Activated CD8-positive, alpha-beta memory T cell treated with anti-CD3 and anti-CD28 coated beads, Interleukin-2, amount 50 U/mL, for 4 hours (primary cell): Measurements from ENCODE around the gene EPHA10.
"Not testable (repeated sequence)": the region's sequence is repeated elsewhere in the genome, so short reads cannot be mapped to it uniquely, and the experiment has no call there.

Source experiments
- DNase-seq: peaks from one replicate; pipeline ENCODE4 v3.0.0-alpha.2; 2020

Gene EPHA10

GRCh38 chr1:37708471-37708870 lies 56.4 kb downstream of the EPHA10 start:
- no peak for DNase-seq

- DNase-seq, result no peak
Observed at GRCh38 chr1:37705399-37705798, 59.5 kb downstream of the EPHA10 start.

- DNase-seq, result no peak
Observed at GRCh38 chr1:37704966-37705365, 60.0 kb downstream of the EPHA10 start.

- no peak for DNase-seq
Observed at GRCh38 chr1:37703061-37703460, 61.9 kb downstream of the EPHA10 start.

GRCh38 chr1:37701051-37701450 lies 63.9 kb downstream of the EPHA10 start:
- DNase-seq, result no peak

DNA sequence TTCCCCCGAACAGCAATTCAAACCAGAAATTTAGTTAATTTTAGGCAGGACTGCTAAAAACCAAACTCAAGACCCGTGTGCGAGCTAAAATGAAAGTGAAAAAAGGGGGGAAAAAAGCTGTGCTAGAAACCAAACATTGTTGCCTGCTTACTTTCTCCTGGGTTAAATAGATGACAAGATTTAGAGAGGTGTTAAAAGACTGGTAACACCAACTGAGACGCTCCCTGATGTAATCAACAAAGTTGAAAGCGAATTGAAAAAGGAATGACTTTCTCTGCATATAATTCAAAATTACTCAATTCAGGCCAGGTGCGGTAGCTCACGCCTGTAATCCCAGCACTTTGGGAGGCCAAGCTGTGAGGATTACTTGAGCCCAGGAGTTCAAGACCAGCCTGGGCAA lies 65.8 kb downstream of the EPHA10 start:
- no peak for DNase-seq

DNA sequence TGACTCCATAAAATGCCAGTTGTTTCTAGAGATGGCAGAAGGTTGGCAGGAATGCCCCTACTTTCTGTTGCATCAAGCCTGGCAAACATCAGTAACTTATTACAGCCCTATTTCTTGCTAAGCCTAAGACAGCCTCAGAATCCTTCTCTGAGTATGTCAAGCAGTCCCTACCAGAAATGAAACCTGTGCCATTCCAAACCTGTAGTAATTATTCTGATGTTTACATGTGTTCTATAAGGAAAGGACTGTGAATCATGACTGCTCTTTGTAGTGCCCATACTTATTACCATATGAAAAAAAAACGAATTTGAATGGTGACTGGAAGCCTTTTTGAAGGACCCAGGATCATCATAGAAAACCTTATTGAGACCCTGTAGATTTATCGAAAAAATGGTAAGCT lies 67.2 kb downstream of the EPHA10 start:
- no peak for DNase-seq

DNA sequence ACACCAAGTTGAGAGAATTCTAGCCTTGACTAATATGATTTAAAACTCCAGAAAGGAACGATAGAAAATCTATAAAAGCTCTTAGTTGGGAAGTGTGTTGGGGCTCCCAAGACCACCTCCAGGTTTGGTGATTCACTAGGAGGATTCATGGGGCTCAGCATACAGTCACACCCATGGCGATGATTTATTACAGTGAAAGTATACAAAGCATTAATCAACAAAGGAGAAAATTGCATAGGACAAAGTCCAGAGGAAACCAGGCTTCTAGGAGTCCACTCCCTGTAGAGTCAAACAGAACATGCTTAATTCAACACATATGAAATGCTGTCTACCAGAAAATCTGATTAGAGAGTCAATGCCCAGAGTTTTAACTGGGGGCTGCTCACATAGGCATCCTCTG lies 67.8 kb downstream of the EPHA10 start:
- DNase-seq, result no peak

GRCh38 chr1:37692834-37693175 lies 72.1 kb downstream of the EPHA10 start:
- DNase-seq, result no peak

GRCh38 chr1:37692078-37692833 lies 72.7 kb downstream of the EPHA10 start, which contains the start of gene CDCA8:
Gene CDCA8, plus strand, starts transcription at chr1:37692516. Its CDS starts 175 bp downstream, at chr1:37692691.
- DNase-seq, result peak; percentile 98

DNA sequence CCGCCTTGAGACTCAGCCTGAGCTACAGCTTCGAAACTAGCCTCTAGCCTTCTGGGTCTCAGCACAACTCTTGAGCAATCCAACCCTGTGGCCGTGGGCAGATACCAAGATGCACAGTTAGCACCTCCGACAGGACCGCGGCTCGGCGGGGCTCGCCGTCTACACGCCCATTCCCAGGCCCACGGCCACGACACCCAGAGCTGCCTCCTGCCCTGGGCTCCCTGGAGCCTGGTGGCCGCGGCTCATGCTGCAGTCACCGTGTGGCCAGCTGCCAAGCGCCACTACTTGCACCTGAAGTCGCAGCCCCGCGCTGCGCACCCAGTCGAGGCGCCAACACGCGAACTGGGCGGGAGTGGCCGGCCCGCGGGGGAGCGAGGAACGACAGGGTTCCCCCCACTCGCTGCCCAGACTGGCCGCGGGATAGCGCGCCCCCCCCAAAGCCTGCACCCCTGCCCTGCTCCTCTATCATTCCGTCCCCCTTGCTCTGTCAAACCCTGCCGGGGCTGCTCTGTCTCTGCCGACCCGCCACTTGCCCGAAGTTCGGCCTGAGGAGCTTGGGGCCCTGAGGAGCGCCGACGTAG lies 73.3 kb downstream of the EPHA10 start:
- peak; percentile 30 for DNase-seq

GRCh38 chr1:37688926-37689325 lies 76.0 kb downstream of the EPHA10 start:
- DNase-seq, result no peak

GRCh38 chr1:37687764-37688163 lies 77.2 kb downstream of the EPHA10 start:
- DNase-seq, result not testable (repeated sequence)

- DNase-seq, result no peak
Observed at GRCh38 chr1:37685722-37686121, 79.2 kb downstream of the EPHA10 start.

GRCh38 chr1:37684182-37684581 lies 80.7 kb downstream of the EPHA10 start:
- DNase-seq, result not testable (repeated sequence)

GRCh38 chr1:37682334-37682987 lies 82.5 kb downstream of the EPHA10 start:
- peak; percentile 78 for DNase-seq

DNA sequence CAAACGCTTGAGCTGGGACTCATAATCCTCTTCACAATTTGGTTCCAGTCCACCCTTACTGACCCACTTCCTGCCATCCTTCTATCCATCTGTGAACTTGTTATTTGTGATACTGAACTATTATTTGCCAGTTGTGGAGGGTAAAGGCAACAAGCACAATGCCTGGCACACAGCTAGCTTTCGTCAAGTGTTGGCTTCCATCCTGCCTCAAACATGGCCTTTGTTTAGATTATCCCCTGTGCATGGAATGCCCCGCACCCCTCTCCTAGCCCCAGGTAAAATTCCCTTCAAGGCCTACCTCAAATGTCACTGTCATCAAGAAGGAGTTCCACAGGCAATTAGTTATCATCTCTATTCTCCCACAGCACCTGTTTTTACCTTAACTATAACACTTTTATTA lies 84.0 kb downstream of the EPHA10 start:
- no peak for DNase-seq

DNA sequence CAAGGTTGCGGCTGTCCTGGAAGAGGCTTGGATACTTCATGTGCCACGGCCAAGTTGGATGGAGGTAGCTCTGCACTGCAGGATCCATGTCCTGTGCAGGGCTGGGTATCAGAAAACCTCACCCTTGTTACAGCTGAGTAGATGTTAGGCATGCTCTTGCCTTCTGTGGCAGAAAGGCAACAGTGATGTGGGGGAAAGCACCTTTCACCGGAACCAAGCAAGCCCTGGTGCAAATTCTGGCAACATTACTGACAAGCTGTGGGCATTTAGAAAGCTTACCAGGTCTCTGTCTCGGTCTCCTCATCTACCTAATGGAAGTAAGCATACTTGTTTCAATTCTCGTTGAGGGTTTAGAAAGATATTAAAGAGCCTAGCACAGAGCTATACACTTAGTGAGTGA lies 87.1 kb downstream of the EPHA10 start:
- DNase-seq, result no peak

GRCh38 chr1:37677143-37677439 lies 87.8 kb downstream of the EPHA10 start:
- DNase-seq, result no peak

DNA sequence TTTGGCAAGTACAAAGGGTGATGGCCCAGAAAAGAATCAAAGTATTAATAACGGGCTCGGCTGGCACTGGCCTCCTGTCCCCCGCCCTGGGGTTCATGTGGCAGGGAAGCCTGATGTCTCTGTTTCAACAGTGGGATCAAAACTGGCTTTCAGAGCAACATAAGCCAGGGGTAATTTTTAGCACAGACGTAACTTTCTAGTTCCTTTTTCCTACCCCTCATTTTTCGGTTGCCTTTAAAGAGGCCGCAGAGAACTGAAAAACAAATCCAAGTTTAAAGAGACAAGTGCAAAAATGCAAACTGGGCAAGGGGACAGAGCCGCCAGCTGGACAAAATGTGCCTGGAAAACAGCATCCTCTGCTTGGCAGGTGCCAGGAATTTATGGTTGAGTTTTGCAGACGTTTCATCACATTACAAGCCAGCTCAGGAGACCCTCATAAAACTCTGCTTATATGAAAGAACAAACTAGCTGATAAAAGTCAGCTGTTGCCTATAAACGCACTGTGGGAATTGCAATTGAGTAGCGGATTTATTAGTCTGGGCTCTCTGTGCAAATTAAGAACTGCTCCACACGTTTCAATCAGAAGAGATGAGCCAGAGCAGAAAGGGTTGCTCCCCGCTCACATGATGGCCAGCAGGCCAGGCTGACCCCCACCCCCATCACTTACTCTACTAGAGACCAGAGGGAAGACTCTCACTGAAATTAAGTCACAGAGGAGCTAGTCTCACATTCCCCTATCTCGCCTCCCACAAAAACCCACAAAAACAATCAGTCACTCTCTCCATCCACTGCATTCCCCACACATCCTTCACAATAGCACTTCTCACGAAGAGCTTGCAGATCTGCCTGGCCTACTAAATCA lies 88.4 kb downstream of the EPHA10 start:
- no peak for DNase-seq

GRCh38 chr1:37673920-37674319 lies 91.0 kb downstream of the EPHA10 start:
- DNase-seq, result peak; percentile 22

- DNase-seq, result no peak
Observed at GRCh38 chr1:37672136-37672870, 92.6 kb downstream of the EPHA10 start.

- no peak for DNase-seq
Observed at GRCh38 chr1:37671261-37671660, 93.7 kb downstream of the EPHA10 start.
